ENCODE data around the gene ZNF329.
"Not testable (repeated sequence)": the region's sequence is repeated elsewhere in the genome, so short reads cannot be mapped to it uniquely, and the experiment has no call there.

Gene ZNF329

GRCh38 chr19:58150328-58150921 is at the start of gene ZNF329:
TSS of gene ZNF329 (minus strand) at chr19:58150789. CDS start at chr19:58129503, 21,286 bp downstream.
- peak; percentile 89 for DNase-seq

DNA sequence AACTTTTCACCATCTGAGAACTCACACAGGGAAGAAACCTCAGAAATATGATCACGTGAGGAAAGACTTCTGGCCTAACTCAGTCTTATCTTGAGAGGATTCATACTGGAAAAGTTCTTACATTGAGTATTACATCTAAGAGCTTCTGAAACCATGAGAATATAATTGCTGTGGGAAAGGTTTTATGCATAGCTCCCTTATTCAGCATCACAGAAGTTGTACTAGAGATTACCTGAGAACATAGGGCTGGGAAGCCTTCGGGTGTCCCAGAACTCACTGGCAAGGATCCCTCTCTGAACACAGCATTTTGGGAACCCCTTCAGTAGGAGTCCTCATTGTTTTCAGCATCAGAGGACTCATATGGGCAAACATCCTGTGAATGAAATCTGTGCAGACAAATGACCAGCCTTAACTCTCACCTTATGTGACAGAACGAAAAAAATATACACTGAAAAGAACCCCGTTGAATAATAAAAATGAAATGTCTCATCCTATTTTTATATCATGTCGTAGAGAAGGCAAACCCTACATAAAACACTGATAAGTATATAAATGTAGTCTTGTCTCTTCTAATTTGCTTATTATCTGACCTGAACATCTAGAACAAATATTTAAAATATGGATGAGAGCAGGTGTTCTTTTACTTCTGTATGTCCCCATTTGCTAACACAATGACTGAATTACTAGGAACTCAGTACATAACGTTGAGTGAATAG is 46.5 kb upstream of the ZNF329 start:
- peak; percentile 7 for DNase-seq

- no peak for DNase-seq
Observed at GRCh38 chr19:58183817-58184215, 33.2 kb upstream of the ZNF329 start.

- DNase-seq: peak; percentile 98
Observed at GRCh38 chr19:58182989-58183816, 32.6 kb upstream of the ZNF329 start, which contains the start of gene ZNF274. TSS of gene ZNF274 (plus strand) at chr19:58183061. CDS start at chr19:58183966, 905 bp downstream.

- DNase-seq: no peak
Observed at GRCh38 chr19:58182577-58182988, 32.0 kb upstream of the ZNF329 start.

DNA sequence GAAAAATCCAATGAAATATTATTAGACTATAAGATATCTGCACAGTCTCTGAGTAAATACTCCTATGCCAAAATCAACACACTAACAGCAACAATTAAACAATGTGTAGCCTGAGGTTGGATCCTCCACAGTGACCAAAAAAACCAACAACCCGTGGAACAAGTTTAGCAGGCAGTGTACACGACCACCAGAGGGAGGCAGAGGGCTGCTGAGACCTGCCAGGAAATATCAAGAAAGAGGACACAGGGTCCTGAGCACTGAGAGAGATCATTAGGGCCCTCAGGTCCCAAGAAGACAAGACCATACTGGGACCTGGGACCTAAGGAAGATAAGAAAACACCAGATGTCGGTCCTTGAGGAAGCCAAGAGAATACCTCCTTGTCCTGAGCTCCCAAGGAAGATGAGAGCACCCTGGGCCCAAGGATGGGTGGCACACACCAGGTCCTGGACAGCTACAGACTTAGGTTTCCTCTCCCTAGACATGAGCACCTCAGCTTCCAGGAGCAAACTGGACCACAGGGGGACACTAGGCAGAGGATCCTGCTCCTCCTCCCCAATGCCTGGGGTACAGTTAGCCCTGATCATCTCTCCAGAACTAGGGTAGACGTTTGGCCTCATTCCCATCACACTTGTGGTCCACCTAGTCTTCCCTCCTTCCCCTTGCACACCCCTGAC is 31.4 kb upstream of the ZNF329 start:
- no peak for DNase-seq

- no peak for DNase-seq
Observed at GRCh38 chr19:58170860-58171259, 20.3 kb upstream of the ZNF329 start.

GRCh38 chr19:58166708-58167280 is 16.2 kb upstream of the ZNF329 start:
- no peak for DNase-seq

GRCh38 chr19:58166268-58166667 is 15.7 kb upstream of the ZNF329 start:
- no peak for DNase-seq

GRCh38 chr19:58157045-58157728 is 6.6 kb upstream of the ZNF329 start:
- no peak for DNase-seq

DNA sequence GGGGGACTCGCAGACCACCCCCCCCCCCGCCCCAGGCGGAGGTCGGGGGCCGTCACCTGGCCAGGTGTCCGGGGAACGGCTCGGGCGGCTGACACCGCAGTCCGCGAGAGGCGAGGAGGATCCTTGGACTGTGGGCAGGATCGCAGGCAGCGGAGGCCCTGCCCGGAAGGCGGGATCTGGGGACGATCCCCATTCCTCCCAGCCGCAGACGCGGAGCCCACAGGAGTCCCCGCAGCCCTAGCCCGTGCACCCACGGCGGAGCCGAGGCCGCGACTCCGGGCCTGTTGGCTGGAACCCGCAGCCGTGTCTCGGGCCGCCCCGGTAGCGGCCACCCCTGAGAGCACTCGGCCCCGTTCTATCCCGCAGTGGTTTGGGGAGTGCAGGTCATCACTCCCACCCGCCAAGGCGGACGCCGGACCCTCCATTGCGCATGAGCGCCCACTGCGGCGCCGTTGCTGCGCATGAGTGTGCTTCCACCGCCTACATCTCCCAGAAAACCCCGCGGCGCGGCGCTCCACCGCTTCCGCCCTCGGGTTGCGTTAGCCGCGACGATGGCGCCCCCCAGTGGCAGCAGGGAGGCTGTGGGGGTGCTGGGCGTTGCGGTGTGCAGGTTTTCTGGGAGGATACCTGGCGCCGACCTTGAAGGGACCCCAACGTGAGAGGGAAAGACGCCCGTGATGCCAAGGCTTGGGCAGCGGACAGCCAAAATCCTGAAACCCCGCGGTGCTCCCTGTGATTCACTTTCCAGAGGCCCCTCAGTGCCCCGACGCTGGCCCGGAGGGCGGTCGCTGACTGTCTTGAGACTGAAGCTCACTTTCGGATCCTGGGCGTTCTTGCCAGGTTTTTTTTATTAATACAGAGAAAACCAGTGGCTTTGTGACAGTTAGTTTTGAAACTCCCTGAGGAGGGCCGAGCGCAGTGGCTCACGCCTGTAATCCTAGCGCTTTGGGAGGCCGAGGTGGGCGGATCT is 4.4 kb upstream of the ZNF329 start:
- DNase-seq: peak; percentile 98

GRCh38 chr19:58154287-58154678 is 3.7 kb upstream of the ZNF329 start:
- no peak for DNase-seq

- no peak for DNase-seq
Observed at GRCh38 chr19:58153386-58153785, 2.8 kb upstream of the ZNF329 start.

GRCh38 chr19:58147475-58147874 is 3.1 kb downstream of the ZNF329 start:
- not testable (repeated sequence) for DNase-seq

DNA sequence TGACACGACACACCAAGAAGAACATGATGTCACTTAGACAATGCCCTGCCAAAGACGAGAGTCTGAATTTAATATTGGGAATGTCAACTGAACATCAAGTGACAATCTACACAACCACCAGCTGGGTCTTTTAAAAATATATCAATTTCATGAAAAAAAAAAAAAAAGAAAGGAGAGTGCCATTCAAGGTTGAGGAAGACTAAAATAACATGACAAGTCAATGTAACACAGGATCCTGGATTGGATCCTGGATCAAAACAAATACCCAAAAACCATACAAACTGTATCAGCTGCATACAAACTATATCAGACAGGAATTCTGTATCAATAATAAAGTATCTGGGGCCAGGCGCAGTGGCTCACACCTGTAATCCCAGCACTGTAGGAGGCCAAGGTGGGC is 4.7 kb downstream of the ZNF329 start:
- DNase-seq: no peak

GRCh38 chr19:58134244-58134643 is 16.3 kb downstream of the ZNF329 start:
- DNase-seq: no peak

GRCh38 chr19:58129284-58129683 is 21.3 kb downstream of the ZNF329 start:
- DNase-seq: no peak

- no peak for DNase-seq
Observed at GRCh38 chr19:58128041-58128685, 22.4 kb downstream of the ZNF329 start.

DNA sequence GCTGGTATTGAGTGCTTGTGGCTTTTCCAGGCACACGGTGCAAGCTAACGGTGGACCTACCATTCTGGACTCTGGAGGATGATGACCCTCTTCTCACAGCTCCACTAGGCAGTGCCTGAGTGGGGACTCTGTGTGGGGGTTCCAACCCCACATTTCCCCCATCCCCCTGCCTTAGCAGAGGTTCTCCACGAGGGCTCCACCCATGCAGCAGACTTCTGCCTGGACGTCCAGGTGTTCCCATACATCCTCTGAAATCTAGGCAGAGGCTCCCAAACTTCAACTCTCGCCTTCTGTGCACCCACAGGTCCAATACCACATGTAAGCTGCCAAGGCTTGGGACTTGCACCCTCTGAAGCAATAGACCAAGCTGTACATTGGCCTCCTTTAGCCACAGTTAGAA is 27.2 kb downstream of the ZNF329 start:
- DNase-seq: no peak

- no peak for DNase-seq
Observed at GRCh38 chr19:58118979-58119733, 31.4 kb downstream of the ZNF329 start.
